ENCODE measurements around the gene C10orf120. TPM values are rescaled to one million over a fixed set of nuclear protein-coding genes. Genes with fewer than 3 reads are reported as not detected.

C10orf120 gene
- total and polyA plus RNA-seq, 2 donors (not counting 1 experiment from before 2014, with no cell fraction given), result not detected

GRCh38 chr10:122688293-122688989 is 11.2 kb downstream of the C10orf120 start:
- Histone ChIP-seq H3K4me2 (replicated peaks; ENCODE audit: low read depth, low read length, poor library complexity, severe bottlenecking) (no peak overlapping the region), H4K20me1 (ENCODE audit: control insufficient read depth, insufficient read depth, low read length, poor library complexity, severe bottlenecking) (no peaks in the 10 kb centered on the region), H3K36me3 (replicated peaks in 1 of 2; ENCODE audit: control extremely low read depth in 1 of 2, control insufficient read depth in 1 of 2, extremely low read depth in 1 of 2, insufficient read depth in 2 of 2, low read length in 1 of 2) (no peaks in the 10 kb centered on the region), H3K4me3 (ENCODE audit: control extremely low read depth in 1 of 5, extremely low read depth in 1 of 5, insufficient read depth in 1 of 5, low read depth in 2 of 5, low read length in 4 of 5) (no peak overlapping the region), H3K27ac (ENCODE audit: low read length in 2 of 2) (no peak overlapping the region), H3K4me1 (ENCODE audit: control insufficient read depth in 2 of 2, insufficient read depth in 2 of 2, low read length in 2 of 2) (no peaks in the 10 kb centered on the region), H3K79me2 (ENCODE audit: control insufficient read depth, insufficient read depth, low read length) (no peaks in the 10 kb centered on the region), H2AFZ (ENCODE audit: insufficient read depth, low read depth, low read length, poor library complexity, severe bottlenecking) (no peak overlapping the region), H3K9ac (ENCODE audit: low read length) (no peak overlapping the region), H3K27me3 (replicated peaks in 1 of 4; ENCODE audit: control extremely low read depth in 1 of 4, control insufficient read depth in 3 of 4, insufficient read depth in 4 of 4, low read length in 3 of 4) (peaks cover 0 to 5% (median 0%) of the 10 kb centered on the region in 4 experiments), H3K9me3 (ENCODE audit: control extremely low read depth in 1 of 3, control insufficient read depth in 2 of 3, insufficient read depth in 1 of 3, low read length in 2 of 3) (peaks cover 0 to 4% (median 0%) of the 10 kb centered on the region in 3 donors)
- CTCF ChIA-PET, result no interaction called here
- no peak for DNase-seq
- H3K9me3 Mint-ChIP-seq (ENCODE audit: insufficient read depth), result no peaks in the 10 kb centered on the region
- 80% methylated on average over 5 of the region's 6 CpGs for WGBS (ENCODE audit: insufficient coverage)
- no peaks in the 10 kb centered on the region for H3K4me1 Mint-ChIP-seq
- no peak for TF ChIP-seq CTCF (IDR thresholded peaks at IDR 0.05)
- no peak for TF ChIP-seq EZH2 (IDR thresholded peaks at IDR 0.05; ENCODE audit: borderline replicate concordance, insufficient read depth, low read depth, low read length, poor library complexity, severe bottlenecking)
- H3K4me3 Mint-ChIP-seq, result no peak overlapping the region
- intact Hi-C loops (cut with micrococcal nuclease), result no loop called here
- H3K27me3 Mint-ChIP-seq, result peaks cover 27% of the 10 kb centered on the region
- POLR2A ChIA-PET, result no interaction called here
- ATAC-seq (ENCODE audit: low read depth), result no peak
- H3K27ac Mint-ChIP-seq, result no peak overlapping the region

DNA sequence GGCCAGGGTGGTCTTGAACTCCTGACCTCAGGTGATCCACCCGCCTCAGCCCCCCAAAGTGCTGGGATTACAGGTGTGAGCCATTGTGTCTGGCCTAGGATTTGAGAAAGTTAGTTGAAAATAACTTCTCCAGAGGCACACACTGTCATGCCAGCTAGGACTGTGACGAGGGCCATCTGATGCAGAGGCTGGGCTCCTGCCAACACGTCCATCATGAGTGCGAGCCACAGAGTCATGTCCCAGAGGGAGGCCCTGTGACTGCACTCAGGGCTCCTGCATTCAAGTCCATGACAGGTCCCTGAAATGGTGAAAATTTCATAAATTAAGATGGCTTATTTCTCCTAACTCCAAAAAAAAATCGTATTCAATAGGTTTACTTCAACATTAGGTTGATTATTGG is 17.1 kb downstream of the C10orf120 start:
- H3K27me3 Mint-ChIP-seq, result peaks cover 19% of the 10 kb centered on the region
- H3K4me2 ChIP-seq (replicated peaks; ENCODE audit: low read depth, low read length, poor library complexity, severe bottlenecking), result no peak overlapping the region
- DNase-seq, result no peak
- no peak overlapping the region for H3K27ac ChIP-seq (ENCODE audit: low read length in 2 of 2)
- ATAC-seq (ENCODE audit: low read depth), result no peak
- no peaks in the 10 kb centered on the region for H3K36me3 ChIP-seq (replicated peaks in 1 of 2; ENCODE audit: control extremely low read depth in 1 of 2, control insufficient read depth in 1 of 2, extremely low read depth in 1 of 2, insufficient read depth in 2 of 2, low read length in 1 of 2)
- no peaks in the 10 kb centered on the region for H3K4me1 ChIP-seq (ENCODE audit: control insufficient read depth in 2 of 2, insufficient read depth in 2 of 2, low read length in 2 of 2)
- no peaks in the 10 kb centered on the region for H4K20me1 ChIP-seq (ENCODE audit: control insufficient read depth, insufficient read depth, low read length, poor library complexity, severe bottlenecking)
- no peak overlapping the region for H3K4me3 Mint-ChIP-seq
- H3K4me3 ChIP-seq (ENCODE audit: control extremely low read depth in 1 of 5, extremely low read depth in 1 of 5, insufficient read depth in 1 of 5, low read depth in 2 of 5, low read length in 4 of 5), result no peak overlapping the region
- H3K9me3 Mint-ChIP-seq (ENCODE audit: insufficient read depth), result no peaks in the 10 kb centered on the region
- TF ChIP-seq CTCF (IDR thresholded peaks at IDR 0.05) (no peak), EZH2 (IDR thresholded peaks at IDR 0.05; ENCODE audit: borderline replicate concordance, insufficient read depth, low read depth, low read length, poor library complexity, severe bottlenecking) (no peak)
- ChIA-PET POLR2A (no interaction called here), CTCF (no interaction called here)
- peaks cover 0 to 5% (median 0%) of the 10 kb centered on the region in 3 donors for H3K9me3 ChIP-seq (ENCODE audit: control extremely low read depth in 1 of 3, control insufficient read depth in 2 of 3, insufficient read depth in 1 of 3, low read length in 2 of 3)
- no peak overlapping the region for H3K9ac ChIP-seq (ENCODE audit: low read length)
- no peak overlapping the region for H2AFZ ChIP-seq (ENCODE audit: insufficient read depth, low read depth, low read length, poor library complexity, severe bottlenecking)
- no peaks in the 10 kb centered on the region for H3K4me1 Mint-ChIP-seq
- intact Hi-C loops (cut with micrococcal nuclease), result no loop called here
- H3K79me2 ChIP-seq (ENCODE audit: control insufficient read depth, insufficient read depth, low read length), result no peaks in the 10 kb centered on the region
- 93% methylated on average over 3 of the region's 5 CpGs for WGBS (ENCODE audit: insufficient coverage)
- H3K27me3 ChIP-seq (replicated peaks in 1 of 4; ENCODE audit: control extremely low read depth in 1 of 4, control insufficient read depth in 3 of 4, insufficient read depth in 4 of 4, low read length in 3 of 4), result peaks cover 0 to 3% (median 0%) of the 10 kb centered on the region in 4 experiments
- no peak overlapping the region for H3K27ac Mint-ChIP-seq
